RWPE2 (cell line): ENCODE results near the gene TENM4.

Source experiments
- ATAC-seq: fragments of 200-7000 bp; cut with Tn5 transposase; 3 replicates; pipeline ENCODE4 v1.9.1; 2021; ENCODE audit warnings: low read depth
- DNase-seq: peaks from one replicate; pipeline ENCODE4 v3.0.0-alpha.2; 2020; ENCODE audit warnings: low spot score
- H3K27ac ChIP-seq: fragments of 450-650 bp; 2 replicates; pipeline ENCODE4 v1.5.1; 2017; ENCODE audit warnings: mild to moderate bottlenecking; ENCODE audit not compliant: poor library complexity, severe bottlenecking
- H3K27me3 ChIP-seq: fragments of 250-450 bp; sonication (Bioruptor Pico); 2 replicates; pipeline ENCODE4 v1.5.1; 2021; ENCODE audit warnings: mild to moderate bottlenecking, moderate library complexity; ENCODE audit not compliant: insufficient read depth, poor library complexity, severe bottlenecking
- H3K36me3 ChIP-seq: fragments of 250-450 bp; sonication (Bioruptor Pico); 2 replicates; pipeline ENCODE4 v1.5.1; 2020; ENCODE audit warnings: low read depth, mild to moderate bottlenecking, moderate library complexity
- H3K4me1 ChIP-seq: fragments of 250-450 bp; sonication (Bioruptor Pico); 2 replicates; pipeline ENCODE4 v1.5.1; 2021; ENCODE audit warnings: mild to moderate bottlenecking, moderate library complexity; ENCODE audit not compliant: insufficient read depth, poor library complexity, severe bottlenecking
- H3K4me3 ChIP-seq: fragments of 250-450 bp; sonication (Bioruptor Pico); 2 replicates; pipeline ENCODE4 v1.5.1; 2021; ENCODE audit warnings: mild to moderate bottlenecking, moderate library complexity; ENCODE audit not compliant: severe bottlenecking
- H3K9me3 ChIP-seq: fragments of 250-450 bp; sonication (Bioruptor Pico); 2 replicates; pipeline ENCODE4 v1.5.1; 2021; ENCODE audit warnings: mild to moderate bottlenecking, moderate library complexity; ENCODE audit not compliant: severe bottlenecking
- TF ChIP-seq, protein P1 (sequence below): fragments of 450-650 bp; IDR thresholded peaks from one replicate; pipeline ENCODE4 v1.5.1; 2017; ENCODE audit warnings: mild to moderate bottlenecking, moderate library complexity; ENCODE audit not compliant: poor library complexity, severe bottlenecking

The TENM4 gene

DNA sequence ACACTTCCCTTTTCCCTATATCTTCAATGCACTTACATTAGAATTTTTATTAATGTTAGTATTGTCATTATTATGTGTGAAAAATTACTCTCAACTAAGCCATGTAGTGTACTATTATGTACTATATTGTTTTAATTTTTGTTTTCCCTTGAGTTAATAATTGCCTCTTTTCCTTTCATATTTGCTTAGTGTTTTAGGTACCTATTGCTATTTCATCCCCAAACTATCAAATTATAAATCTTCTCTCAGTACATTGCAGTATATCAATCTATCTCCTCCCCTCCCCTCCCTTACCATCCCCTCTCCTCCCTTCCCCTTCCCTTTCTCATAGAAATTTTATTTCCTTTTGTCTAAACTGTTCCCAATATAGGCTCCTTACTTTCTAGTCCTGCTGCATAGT lies 12.8 kb upstream of the TENM4 start:
- Histone ChIP-seq H3K4me3 (no peak overlapping the region), H3K36me3 (no peaks in the 10 kb centered on the region), H3K4me1 (no peaks in the 10 kb centered on the region), H3K27ac (no peak overlapping the region), H3K27me3 (no peaks in the 10 kb centered on the region), H3K9me3 (no peaks in the 10 kb centered on the region)
- TF ChIP-seq, protein P1, sequence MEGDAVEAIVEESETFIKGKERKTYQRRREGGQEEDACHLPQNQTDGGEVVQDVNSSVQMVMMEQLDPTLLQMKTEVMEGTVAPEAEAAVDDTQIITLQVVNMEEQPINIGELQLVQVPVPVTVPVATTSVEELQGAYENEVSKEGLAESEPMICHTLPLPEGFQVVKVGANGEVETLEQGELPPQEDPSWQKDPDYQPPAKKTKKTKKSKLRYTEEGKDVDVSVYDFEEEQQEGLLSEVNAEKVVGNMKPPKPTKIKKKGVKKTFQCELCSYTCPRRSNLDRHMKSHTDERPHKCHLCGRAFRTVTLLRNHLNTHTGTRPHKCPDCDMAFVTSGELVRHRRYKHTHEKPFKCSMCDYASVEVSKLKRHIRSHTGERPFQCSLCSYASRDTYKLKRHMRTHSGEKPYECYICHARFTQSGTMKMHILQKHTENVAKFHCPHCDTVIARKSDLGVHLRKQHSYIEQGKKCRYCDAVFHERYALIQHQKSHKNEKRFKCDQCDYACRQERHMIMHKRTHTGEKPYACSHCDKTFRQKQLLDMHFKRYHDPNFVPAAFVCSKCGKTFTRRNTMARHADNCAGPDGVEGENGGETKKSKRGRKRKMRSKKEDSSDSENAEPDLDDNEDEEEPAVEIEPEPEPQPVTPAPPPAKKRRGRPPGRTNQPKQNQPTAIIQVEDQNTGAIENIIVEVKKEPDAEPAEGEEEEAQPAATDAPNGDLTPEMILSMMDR: no peak
- no peak for DNase-seq
- no peak for ATAC-seq

DNA sequence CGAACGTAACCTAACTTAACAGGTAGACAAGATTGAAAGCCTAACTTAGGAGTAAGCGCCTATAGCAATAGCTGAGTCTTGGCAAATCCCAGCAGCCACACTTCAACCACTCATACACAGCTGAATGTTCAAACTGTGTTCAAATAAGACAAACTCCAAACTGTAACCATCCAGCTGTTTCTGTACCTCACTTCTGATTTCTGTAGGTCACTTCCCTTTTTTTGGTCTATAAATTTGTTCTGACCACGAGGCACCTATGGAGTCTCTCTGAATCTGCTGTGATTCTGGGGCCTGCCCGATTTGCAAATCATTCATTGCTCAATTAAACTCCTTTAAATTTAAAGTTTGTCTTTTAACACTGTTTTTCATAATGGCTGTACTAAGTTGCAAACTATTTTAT lies 8.2 kb upstream of the TENM4 start:
- no peak overlapping the region for H3K4me3 ChIP-seq
- H3K9me3 ChIP-seq: no peaks in the 10 kb centered on the region
- DNase-seq: no peak
- ATAC-seq: no peak
- H3K27me3 ChIP-seq: no peaks in the 10 kb centered on the region
- H3K27ac ChIP-seq: no peak overlapping the region
- no peaks in the 10 kb centered on the region for H3K4me1 ChIP-seq
- TF ChIP-seq, protein P1: no peak
- no peaks in the 10 kb centered on the region for H3K36me3 ChIP-seq

DNA sequence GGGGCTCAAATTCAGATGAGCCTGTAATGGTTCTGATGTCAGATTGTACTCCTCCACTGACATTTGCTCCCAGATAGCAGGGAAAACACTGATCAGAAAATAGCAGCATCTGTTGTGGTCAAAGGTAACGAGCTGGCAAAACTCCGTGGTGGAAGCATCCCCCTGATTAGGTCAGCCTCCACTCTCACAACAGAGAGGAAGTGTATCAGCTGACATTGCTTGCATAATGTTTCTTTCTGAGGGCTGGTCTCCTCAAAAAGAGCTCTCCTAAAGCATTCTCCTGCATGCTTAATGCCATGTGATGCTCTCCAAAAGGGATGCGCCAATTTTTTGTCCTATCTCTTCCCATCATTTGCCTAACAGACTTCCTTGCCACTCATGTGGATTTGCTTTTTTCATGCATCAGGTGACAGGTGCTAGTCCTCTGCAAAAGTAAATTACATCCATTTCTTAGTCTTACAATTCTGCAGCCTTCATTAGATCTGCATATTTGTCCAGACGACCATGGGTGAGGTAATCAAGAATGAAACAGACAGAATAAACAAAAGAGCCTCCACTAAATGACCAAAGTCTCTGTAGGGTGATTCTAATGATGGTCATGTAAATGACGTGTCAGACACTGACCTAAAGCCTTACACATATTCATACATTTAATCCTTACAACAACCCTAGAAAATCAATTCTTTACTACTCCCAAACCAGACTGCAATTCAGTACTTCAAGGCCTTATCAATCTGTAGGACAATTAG lies 6.4 kb upstream of the TENM4 start:
- Histone ChIP-seq H3K27me3 (no peaks in the 10 kb centered on the region), H3K27ac (no peak overlapping the region), H3K36me3 (no peaks in the 10 kb centered on the region), H3K4me1 (no peaks in the 10 kb centered on the region), H3K4me3 (no peak overlapping the region), H3K9me3 (peaks cover 2% of the 10 kb centered on the region)
- ATAC-seq: no peak
- TF ChIP-seq, protein P1: no peak
- DNase-seq: no peak

GRCh38 chr11:79444923-79445322 lies 4.1 kb upstream of the TENM4 start:
- Histone ChIP-seq H3K4me1 (no peaks in the 10 kb centered on the region), H3K36me3 (no peaks in the 10 kb centered on the region), H3K9me3 (peaks cover 2% of the 10 kb centered on the region), H3K4me3 (no peak overlapping the region), H3K27ac (no peak overlapping the region), H3K27me3 (no peaks in the 10 kb centered on the region)
- no peak for ATAC-seq
- no peak for DNase-seq
- TF ChIP-seq, protein P1: no peak

DNA sequence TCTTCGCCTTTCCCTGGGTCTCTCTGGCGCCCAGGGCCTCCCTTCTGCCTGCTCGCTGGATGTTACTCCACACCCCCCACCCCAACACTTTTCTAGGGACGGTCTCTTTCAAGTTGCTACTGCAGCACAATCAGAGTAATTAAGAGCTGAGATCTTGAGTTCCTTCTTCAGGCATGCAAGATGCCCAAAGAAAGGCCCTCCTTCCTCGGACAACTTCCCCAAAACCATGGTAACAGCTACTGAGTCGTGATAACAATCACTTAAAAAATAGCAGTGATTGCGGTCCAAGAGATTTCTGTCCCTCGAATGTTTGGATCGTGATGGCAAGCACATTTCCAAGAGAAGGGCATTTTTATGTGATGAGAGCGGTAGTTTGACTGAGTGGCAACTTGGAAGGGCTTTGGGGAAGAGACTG lies 638 bp upstream of the TENM4 start:
- ATAC-seq: no peak
- H3K9me3 ChIP-seq: peaks cover 2% of the 10 kb centered on the region
- H3K4me1 ChIP-seq: no peaks in the 10 kb centered on the region
- peak overlapping the region; percentile 74 for H3K4me3 ChIP-seq
- no peaks in the 10 kb centered on the region for H3K36me3 ChIP-seq
- H3K27ac ChIP-seq: no peak overlapping the region
- DNase-seq: no peak
- no peaks in the 10 kb centered on the region for H3K27me3 ChIP-seq
- TF ChIP-seq, protein P1: no peak
